Fibroblast of pulmonary artery (primary cell): ENCODE data around the gene FIG4.

ENCODE experiments used
- DNase-seq: peaks from one replicate; pipeline ENCODE4 v3.0.0-alpha.2; 2010; ENCODE audit warnings: low read depth
- H3K4me3 ChIP-seq: replicated peaks from 2 replicates; pipeline ENCODE4 v1.5.1; 2011; ENCODE audit warnings: low read depth, mild to moderate bottlenecking, control low read depth, low read length, moderate library complexity
- CTCF ChIP-seq: IDR thresholded peaks from 2 replicates; pipeline ENCODE4 v1.5.1; 2011; ENCODE audit warnings: mild to moderate bottlenecking, control low read depth, low read length, inconsistent platforms; ENCODE audit errors: missing control alignments

Gene FIG4

GRCh38 chr6:109801794-109802193 lies 110.7 kb downstream of the FIG4 start:
- no peak for DNase-seq
- TF ChIP-seq CTCF, result no peak

GRCh38 chr6:109804020-109804419 lies 112.9 kb downstream of the FIG4 start:
- no peak for DNase-seq
- TF ChIP-seq CTCF, result no peak

More at GRCh38 chr6:109801794-109802193, 110.7 kb downstream of the FIG4 start:
- no peak overlapping the region for H3K4me3 ChIP-seq

GRCh38 chr6:109807881-109808280 lies 116.8 kb downstream of the FIG4 start:
- DNase-seq, result no peak
- no peak for TF ChIP-seq CTCF
- no peak overlapping the region for H3K4me3 ChIP-seq

More at GRCh38 chr6:109804020-109804419, 112.9 kb downstream of the FIG4 start:
- no peak overlapping the region for H3K4me3 ChIP-seq

GRCh38 chr6:109808837-109809236 lies 117.7 kb downstream of the FIG4 start:
- no peak for TF ChIP-seq CTCF
- no peak overlapping the region for H3K4me3 ChIP-seq
- no peak for DNase-seq

GRCh38 chr6:109815054-109815453 lies 124.0 kb downstream of the FIG4 start:
- TF ChIP-seq CTCF, result no peak
- DNase-seq, result no peak

GRCh38 chr6:109816452-109817374 lies 125.6 kb downstream of the FIG4 start:
- no peak for DNase-seq

More at GRCh38 chr6:109815054-109815453, 124.0 kb downstream of the FIG4 start:
- H3K4me3 ChIP-seq, result no peak overlapping the region

More at GRCh38 chr6:109816452-109817374, 125.6 kb downstream of the FIG4 start:
- no peak for TF ChIP-seq CTCF
- no peak overlapping the region for H3K4me3 ChIP-seq
